Measurements from ENCODE around the gene EXD3. TPM values are rescaled to one million over a fixed set of nuclear protein-coding genes. Genes with fewer than 3 reads are reported as not detected.

The EXD3 gene
- total RNA-seq, 3 donors from 2014 or later, result 7.7 to 28.7 (median 20.6) TPM

DNA sequence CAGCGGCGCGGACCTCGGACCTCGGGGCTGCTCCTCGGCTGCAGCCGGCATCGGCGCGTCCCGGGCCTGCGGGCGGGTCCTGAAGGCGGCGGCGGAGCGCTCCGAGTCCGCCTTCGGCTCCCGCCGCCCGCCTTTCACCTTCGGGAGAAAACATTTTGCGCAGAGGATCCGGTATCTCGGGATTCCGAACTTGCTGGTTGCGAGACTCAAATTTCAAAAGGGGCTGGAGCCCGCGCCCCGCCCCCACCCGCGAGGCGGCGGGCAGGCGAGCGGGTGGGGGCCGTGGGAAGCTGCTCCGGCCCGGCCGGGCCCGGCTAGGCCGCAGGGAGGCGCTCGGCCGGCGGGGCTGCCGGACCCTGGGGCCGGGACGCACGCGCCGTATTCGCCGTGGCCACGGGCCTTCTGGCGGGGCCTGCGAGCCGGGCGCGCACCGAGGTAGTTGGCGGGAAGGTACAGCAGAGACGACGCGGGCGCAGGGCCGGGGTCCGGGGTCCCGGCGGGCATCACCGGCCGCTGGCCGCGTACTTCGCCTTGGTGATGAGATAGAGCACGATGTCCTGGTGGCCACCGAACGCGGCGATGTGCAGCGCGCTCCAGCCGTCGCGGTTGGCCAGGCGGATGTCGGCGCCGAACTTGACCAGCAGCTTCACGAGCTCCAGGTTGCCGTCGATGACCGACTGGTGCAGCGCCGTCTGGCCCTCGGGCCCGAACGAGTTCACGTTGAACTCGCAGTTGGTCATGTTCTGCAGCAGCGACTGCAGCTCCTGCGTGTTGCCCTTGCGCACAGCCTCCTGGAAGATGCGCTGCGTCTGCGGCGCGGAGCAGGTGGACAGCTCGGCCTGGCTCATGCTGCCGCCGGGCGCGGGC is 121.6 kb downstream of the EXD3 start:
- no peaks in the 10 kb centered on the region for H3K9me3 ChIP-seq
- H3K27ac ChIP-seq, result peak overlapping the region; percentile 55 to 72
- H3K27me3 ChIP-seq, result peaks cover 0 to 2% of the 10 kb centered on the region in 2 donors
- TF ChIP-seq, protein P1, sequence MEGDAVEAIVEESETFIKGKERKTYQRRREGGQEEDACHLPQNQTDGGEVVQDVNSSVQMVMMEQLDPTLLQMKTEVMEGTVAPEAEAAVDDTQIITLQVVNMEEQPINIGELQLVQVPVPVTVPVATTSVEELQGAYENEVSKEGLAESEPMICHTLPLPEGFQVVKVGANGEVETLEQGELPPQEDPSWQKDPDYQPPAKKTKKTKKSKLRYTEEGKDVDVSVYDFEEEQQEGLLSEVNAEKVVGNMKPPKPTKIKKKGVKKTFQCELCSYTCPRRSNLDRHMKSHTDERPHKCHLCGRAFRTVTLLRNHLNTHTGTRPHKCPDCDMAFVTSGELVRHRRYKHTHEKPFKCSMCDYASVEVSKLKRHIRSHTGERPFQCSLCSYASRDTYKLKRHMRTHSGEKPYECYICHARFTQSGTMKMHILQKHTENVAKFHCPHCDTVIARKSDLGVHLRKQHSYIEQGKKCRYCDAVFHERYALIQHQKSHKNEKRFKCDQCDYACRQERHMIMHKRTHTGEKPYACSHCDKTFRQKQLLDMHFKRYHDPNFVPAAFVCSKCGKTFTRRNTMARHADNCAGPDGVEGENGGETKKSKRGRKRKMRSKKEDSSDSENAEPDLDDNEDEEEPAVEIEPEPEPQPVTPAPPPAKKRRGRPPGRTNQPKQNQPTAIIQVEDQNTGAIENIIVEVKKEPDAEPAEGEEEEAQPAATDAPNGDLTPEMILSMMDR (IDR thresholded peaks at IDR 0.05), result peak in 1 of 3 donors; percentile 3
- TF ChIP-seq POLR2AphosphoS5 (IDR thresholded peaks at IDR 0.05) (no peak), POLR2A (IDR thresholded peaks at IDR 0.05) (no peak)
- intact Hi-C loops (cut with DNase I; ENCODE audit: low total_unique reads), result loop anchor here (1.0 kb wide), 1 partner anchor 32 kb away; no protein-coding TSS in a partner anchor
- H3K4me1 ChIP-seq, result peaks cover 22% of the 10 kb centered on the region in 2 donors
- no peak for DNase-seq (ENCODE audit: low spot score in 2 of 2)
- peak overlapping the region; percentile 43 to 76 (median 59) for H3K4me3 ChIP-seq
- no peaks in the 10 kb centered on the region for H3K36me3 ChIP-seq

DNA sequence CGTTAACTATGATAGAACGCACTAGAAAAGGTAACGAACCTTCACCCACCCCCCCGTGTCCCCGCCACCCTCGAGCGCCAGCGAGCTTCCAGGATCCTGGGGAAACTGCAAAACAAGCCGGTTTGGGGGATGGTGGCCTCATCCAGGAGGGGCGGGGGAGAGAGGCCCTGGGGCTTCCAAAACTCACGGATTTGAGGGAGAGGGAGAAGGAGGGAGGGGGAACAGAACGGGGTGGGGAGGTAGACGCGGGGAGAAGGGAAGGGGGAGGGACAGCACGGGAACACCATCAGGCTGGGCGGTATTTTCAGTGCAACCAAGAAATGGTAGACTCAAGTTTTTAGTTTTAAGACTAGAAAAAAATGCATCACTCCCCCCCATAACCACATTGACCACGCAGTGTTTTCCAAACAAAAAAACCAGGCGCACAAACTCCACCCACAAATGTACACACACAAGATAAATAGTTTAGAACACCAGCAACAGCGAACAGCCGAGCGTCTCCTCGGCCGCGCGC is 122.3 kb downstream of the EXD3 start:
- peak overlapping the region; percentile 55 to 72 for H3K27ac ChIP-seq
- TF ChIP-seq POLR2A (IDR thresholded peaks at IDR 0.05), result no peak
- TF ChIP-seq, protein P1 (IDR thresholded peaks at IDR 0.05), result no peak
- no peak for TF ChIP-seq POLR2AphosphoS5 (IDR thresholded peaks at IDR 0.05)
- intact Hi-C loops (cut with DNase I; ENCODE audit: low total_unique reads), result loop anchor here (1.0 kb wide), 1 partner anchor 31 kb away; no protein-coding TSS in a partner anchor
- DNase-seq (ENCODE audit: low spot score in 2 of 2), result no peak
- H3K9me3 ChIP-seq, result no peaks in the 10 kb centered on the region
- H3K36me3 ChIP-seq, result no peaks in the 10 kb centered on the region
- H3K4me1 ChIP-seq, result peaks cover 15 to 23% of the 10 kb centered on the region in 2 donors
- H3K27me3 ChIP-seq, result peaks cover 0 to 2% of the 10 kb centered on the region in 2 donors
- H3K4me3 ChIP-seq, result peak overlapping the region; percentile 43 to 76 (median 59)

DNA sequence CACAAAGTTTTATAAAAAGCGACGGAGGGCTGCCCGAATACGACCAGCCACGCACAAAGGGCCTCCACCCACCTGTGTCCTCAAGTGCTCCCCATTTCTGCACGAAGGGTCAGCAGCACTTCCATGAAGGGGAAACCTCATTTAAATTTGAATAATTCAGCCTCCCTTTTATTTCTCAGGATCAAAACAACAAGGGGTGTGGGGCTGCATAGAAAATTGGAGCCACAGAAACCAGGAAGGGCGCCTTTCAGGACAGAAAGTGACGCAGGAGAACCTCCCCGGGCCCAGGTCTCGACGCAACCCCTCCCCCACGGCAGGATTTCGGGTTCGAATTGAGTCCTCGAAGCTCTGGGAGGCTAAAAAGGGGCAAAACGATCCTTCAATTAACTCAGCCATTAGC is 123.0 kb downstream of the EXD3 start:
- peaks cover 11 to 25% of the 10 kb centered on the region in 2 donors for H3K4me1 ChIP-seq
- H3K4me3 ChIP-seq, result peak overlapping the region; percentile 43 to 76 (median 59)

DNA sequence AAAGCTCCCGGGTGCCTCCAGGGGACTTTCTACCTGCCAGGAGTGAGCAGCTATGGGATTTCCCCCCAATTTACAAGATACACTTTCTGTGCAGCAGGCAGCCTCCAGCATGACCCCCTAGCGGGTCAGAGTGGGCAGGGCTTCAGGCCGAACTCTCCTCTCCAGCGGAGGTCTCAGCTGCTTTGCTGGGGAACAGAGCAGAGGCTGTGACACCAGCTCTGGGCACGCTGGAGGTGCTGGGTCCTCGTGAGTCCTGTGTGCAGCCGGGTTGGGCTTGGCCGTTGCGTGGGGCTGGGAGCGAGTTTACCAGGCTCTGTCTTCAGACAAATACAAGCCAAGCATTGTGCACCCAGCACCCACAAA is 123.8 kb downstream of the EXD3 start:
- peak overlapping the region in 1 of 2 donors; percentile 88 for H3K27ac ChIP-seq
- H3K36me3 ChIP-seq, result no peaks in the 10 kb centered on the region
- H3K9me3 ChIP-seq, result no peaks in the 10 kb centered on the region
- intact Hi-C loops (cut with DNase I; ENCODE audit: low total_unique reads), result no loop called here
- peaks cover 5 to 28% of the 10 kb centered on the region in 2 donors for H3K4me1 ChIP-seq
- TF ChIP-seq POLR2A (IDR thresholded peaks at IDR 0.05) (no peak), POLR2AphosphoS5 (IDR thresholded peaks at IDR 0.05) (no peak)
- TF ChIP-seq, protein P1 (IDR thresholded peaks at IDR 0.05), result no peak
- H3K27me3 ChIP-seq, result peaks cover 0 to 2% of the 10 kb centered on the region in 2 donors
- DNase-seq (ENCODE audit: low spot score in 2 of 2), result no peak
- peak overlapping the region in 2 of 3 donors; percentile 15 to 50 for H3K4me3 ChIP-seq

More for the DNA sequence above, 123.0 kb downstream of the EXD3 start:
- DNase-seq (ENCODE audit: low spot score in 2 of 2), result no peak
- peak in 1 of 3 donors; percentile 17 for TF ChIP-seq POLR2AphosphoS5 (IDR thresholded peaks at IDR 0.05)
- TF ChIP-seq, protein P1 (IDR thresholded peaks at IDR 0.05), result no peak
- Histone ChIP-seq H3K36me3 (no peaks in the 10 kb centered on the region), H3K9me3 (no peaks in the 10 kb centered on the region), H3K27ac (peak overlapping the region; percentile 2 to 53), H3K27me3 (peaks cover 0 to 2% of the 10 kb centered on the region in 2 donors)
- intact Hi-C loops (cut with DNase I; ENCODE audit: low total_unique reads), result no loop called here

Data from breast epithelium (tissue), 4 donors.